HCT116 (cell line): ENCODE measurements around the gene ZNF341. TPM values are rescaled to one million over a fixed set of nuclear protein-coding genes. Genes with fewer than 3 reads are reported as not detected.

Experiments used
- ATAC-seq: fragments of 200-7000 bp; cut with Tn5 transposase; 2 replicates; pipeline ENCODE4 v1.9.1; 2020; ENCODE audit warnings: mild to moderate bottlenecking, moderate library complexity
- BruUV-seq: library from RNA; stranded (reverse); fragments of 400-500 nt; replicated peaks from 2 replicates; lab custom pipeline; 2021; lab: Mats Ljungman, UMichigan
- CTCF ChIA-PET: fragments of 300-600 bp; sonication (Branson Sonifier 250); formaldehyde crosslinking; loops from one replicate; lab custom pipeline; 2021; ENCODE audit warnings: antibody characterized with exemption; lab: Charles Lee
- POLR2A ChIA-PET: fragments of 300-600, 350-600 bp; sonication (Branson Sonifier 250); formaldehyde crosslinking; loops from one replicate; lab custom pipeline; 2021; ENCODE audit warnings: antibody characterized with exemption; lab: Charles Lee
- RAD21 ChIA-PET, 2 experiments: fragments of 300-600 bp; sonication (Branson Sonifier 250); formaldehyde crosslinking; loops; one replicate each; lab custom pipeline; 2023; ENCODE audit warnings: low total read pairs in 2 of 2; ENCODE audit not compliant: uncharacterized antibody in 2 of 2, unreplicated experiment in 2 of 2, low non-redundant PET in 1 of 2; lab: Charles Lee
- DNase-seq: peaks from one replicate; pipeline ENCODE4 v3.0.0-alpha.2; 2010; ENCODE audit warnings: low read depth, low spot score
- H2AFZ ChIP-seq: fragments of 200-600 bp; shearing (Covaris generic), sonication (generic); 2 replicates; pipeline ENCODE4 v1.6.1; 2017; ENCODE audit warnings: low read depth, mixed run types, mixed read lengths, antibody characterized with exemption, low read length; ENCODE audit not compliant: poor library complexity, severe bottlenecking
- H3K27ac ChIP-seq: 2 replicates; pipeline ENCODE4 v1.5.1; 2012; ENCODE audit warnings: low read depth, low read length
- H3K27me3 ChIP-seq: fragments of 200-600 bp; sonication (generic); 2 replicates; pipeline ENCODE4 v1.6.1; 2016; ENCODE audit warnings: mixed run types, low read length, mixed read lengths; ENCODE audit not compliant: insufficient read depth
- H3K36me3 ChIP-seq, 2 experiments: fragments of 200-500 bp in 1 of 2; fragments of 200-600 bp in 1 of 2; sonication (Bioruptor generic) in 1 of 2; sonication (generic) in 1 of 2; 2 replicates each; pipeline versions ENCODE4 v1.5.1 to v1.6.1; 2014 to 2016; ENCODE audit warnings: low read length in 2 of 2, inconsistent platforms in 1 of 2, mixed read lengths in 1 of 2, mixed run types in 1 of 2; ENCODE audit not compliant: insufficient read depth in 2 of 2, control insufficient read depth in 1 of 2
- H3K4me1 ChIP-seq, 2 experiments: fragments of 200-600 bp in 1 of 2; sonication (generic) in 1 of 2; 2 replicates each; pipeline versions ENCODE4 v1.5.1 to v1.6.1; 2012 to 2017; ENCODE audit warnings: low read length in 2 of 2, inconsistent platforms in 1 of 2, mild to moderate bottlenecking in 1 of 2, mixed read lengths in 1 of 2, mixed run types in 1 of 2, moderate library complexity in 1 of 2; ENCODE audit not compliant: insufficient read depth in 2 of 2, control insufficient read depth in 1 of 2
- H3K4me2 ChIP-seq: fragments of 200-600 bp; sonication (generic); 2 replicates; pipeline ENCODE4 v1.6.1; 2017; ENCODE audit warnings: mixed run types, low read length, mixed read lengths
- H3K4me3 ChIP-seq, 2 experiments: fragments of 200-600 bp in 1 of 2; sonication (generic) in 1 of 2; replicated peaks in 1 of 2; 2 replicates each; pipeline ENCODE4 v1.5.1; 2011 to 2016; ENCODE audit warnings: low read length in 2 of 2, control low read depth in 1 of 2, low read depth in 1 of 2, mild to moderate bottlenecking in 1 of 2, mixed read lengths in 1 of 2, mixed run types in 1 of 2
- H3K79me2 ChIP-seq: fragments of 200-600 bp; sonication (generic); 2 replicates; pipeline ENCODE4 v1.6.1; 2017; ENCODE audit warnings: mild to moderate bottlenecking, mixed run types, low read length, moderate library complexity, mixed read lengths; ENCODE audit not compliant: insufficient read depth
- H3K9ac ChIP-seq: fragments of 200-600 bp; sonication (generic); 2 replicates; pipeline ENCODE4 v1.6.1; 2016; ENCODE audit warnings: low read length, mixed read lengths
- H3K9me2 ChIP-seq: fragments of 200-600 bp; sonication (generic), shearing (Covaris generic); 2 replicates; pipeline ENCODE4 v1.6.1; 2017; ENCODE audit warnings: mixed run types, mild to moderate bottlenecking, moderate library complexity; ENCODE audit not compliant: insufficient read depth
- H3K9me3 ChIP-seq, 2 experiments: fragments of 200-500 bp in 1 of 2; fragments of 200-600 bp in 1 of 2; sonication (Bioruptor generic) in 1 of 2; sonication (generic) in 1 of 2; 2 replicates each; pipeline ENCODE4 v1.6.1; 2014 to 2017; ENCODE audit warnings: low read length in 2 of 2, mixed read lengths in 2 of 2, inconsistent platforms in 1 of 2, low read depth in 1 of 2, mild to moderate bottlenecking in 1 of 2, mixed run types in 1 of 2, moderate library complexity in 1 of 2; ENCODE audit not compliant: control insufficient read depth in 1 of 2, insufficient read depth in 1 of 2
- H4K20me1 ChIP-seq: fragments of 200-600 bp; sonication (generic), shearing (Covaris generic); 2 replicates; pipeline ENCODE4 v1.6.1; 2017; ENCODE audit warnings: mixed run types, mild to moderate bottlenecking, moderate library complexity; ENCODE audit not compliant: insufficient read depth
- EZH2 ChIP-seq: fragments of 200-600 bp; sonication (generic); IDR thresholded peaks from 2 replicates; pipeline ENCODE4 v1.6.1; 2017; ENCODE audit warnings: antibody characterized with exemption, mixed run types
- EZH2phosphoT487 ChIP-seq: fragments of 200-600 bp; IDR thresholded peaks from 2 replicates; pipeline ENCODE4 v1.6.1; 2018; ENCODE audit warnings: antibody characterized with exemption, borderline replicate concordance
- FOSL1 ChIP-seq: IDR thresholded peaks from 2 replicates; pipeline ENCODE4 v1.6.1; 2012; ENCODE audit warnings: low read depth
- JUND ChIP-seq: IDR thresholded peaks from 2 replicates; pipeline ENCODE4 v1.6.1; 2012
- POLR2A ChIP-seq: IDR thresholded peaks from 2 replicates; pipeline ENCODE4 v1.7.0; 2011; ENCODE audit warnings: borderline replicate concordance; ENCODE audit not compliant: insufficient read depth, insufficient read length; ENCODE audit errors: extremely low read depth
- POLR2AphosphoS5 ChIP-seq: IDR thresholded peaks from 2 replicates; pipeline ENCODE4 v1.6.1; 2011; ENCODE audit warnings: mild to moderate bottlenecking, low read depth, low read length, moderate library complexity
- SIN3A ChIP-seq: IDR thresholded peaks from 2 replicates; pipeline ENCODE4 v1.6.1; 2012; ENCODE audit warnings: low read depth
- SRF ChIP-seq: IDR thresholded peaks from 2 replicates; pipeline ENCODE4 v1.6.1; 2012; ENCODE audit warnings: low read depth
- TCF7L2 ChIP-seq: IDR thresholded peaks from 2 replicates; pipeline ENCODE4 v1.7.0; 2011; ENCODE audit warnings: borderline replicate concordance, inconsistent platforms; ENCODE audit not compliant: insufficient read depth, insufficient read length; ENCODE audit errors: extremely low read depth
- YY1 ChIP-seq: IDR thresholded peaks from 2 replicates; pipeline ENCODE4 v1.6.1; 2011; ENCODE audit warnings: low read length, low read depth, moderate library complexity, mild to moderate bottlenecking; ENCODE audit not compliant: insufficient replicate concordance; ENCODE audit errors: extremely low read depth
- intact Hi-C: fragments of 100-400 bp; cut with micrococcal nuclease; formaldehyde crosslinking; loops from 2 replicates; pipeline ENCODE4 v1.10.0; 2022
- total RNA-seq: library from RNA; stranded (reverse); gene quantifications from one replicate; pipeline ENCODE4 v1.2.1, GENCODE V29; 2021; ENCODE audit not compliant: unreplicated experiment
- TF ChIP-seq, protein P1 (sequence below): IDR thresholded peaks from 2 replicates; pipeline ENCODE4 v1.6.1; 2012; ENCODE audit warnings: low read depth
- TF ChIP-seq, protein P2 (sequence below): IDR thresholded peaks from 2 replicates; pipeline ENCODE4 v1.6.1; 2012
- TF ChIP-seq, protein P3 (sequence below), 3 experiments: fragments of 200-600 bp in 1 of 3; sonication (generic) in 1 of 3; IDR thresholded peaks in 2 of 3; conservative IDR thresholded peaks in 1 of 3; 2 replicates each; pipeline ENCODE4 v1.5.1; 2012 to 2017; ENCODE audit warnings: low read depth in 2 of 3, low read length in 2 of 3, antibody characterized with exemption in 1 of 3, borderline replicate concordance in 1 of 3, control low read depth in 1 of 3, mild to moderate bottlenecking in 1 of 3, mixed read lengths in 1 of 3, mixed run types in 1 of 3, moderate library complexity in 1 of 3; ENCODE audit not compliant: insufficient read depth in 1 of 3

The ZNF341 gene
- total RNA-seq, 1 experiment from 2014 or later, result 4.9 TPM

DNA sequence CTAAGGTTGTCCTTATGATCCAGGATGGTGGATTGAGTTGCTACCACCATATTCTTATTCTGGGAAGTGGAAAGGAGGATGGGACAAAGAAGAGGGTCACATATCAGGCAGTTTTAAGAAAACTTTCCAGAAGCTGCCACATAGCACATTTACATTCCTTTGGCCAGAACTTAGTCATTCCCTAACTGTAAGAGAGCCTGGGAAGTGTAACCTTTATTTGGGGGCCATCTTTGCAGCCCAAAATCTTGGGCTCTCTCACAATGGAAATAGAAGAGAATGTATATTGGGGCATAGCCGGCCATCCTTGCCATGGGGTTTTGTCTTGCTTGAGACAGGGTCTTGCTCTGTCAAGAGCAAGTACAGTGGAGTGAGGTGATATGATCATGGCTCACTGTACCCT, 8.4 kb downstream of the ZNF341 start:
- Histone ChIP-seq H3K9me2 (no peaks in the 10 kb centered on the region), H3K79me2 (no peaks in the 10 kb centered on the region), H3K27ac (no peak overlapping the region), H2AFZ (no peak overlapping the region), H3K27me3 (no peaks in the 10 kb centered on the region), H3K36me3 (no peaks in the 10 kb centered on the region; a peak in 1 of 4 replicates), H3K4me3 (no peak overlapping the region), H3K4me1 (no peaks in the 10 kb centered on the region), H3K9me3 (peaks cover 13 to 14% of the 10 kb centered on the region in 2 experiments; a peak in 2 of 4 replicates), H4K20me1 (no peaks in the 10 kb centered on the region), H3K9ac (no peak overlapping the region), H3K4me2 (no peak overlapping the region)
- TF ChIP-seq JUND, result no peak
- TF ChIP-seq, protein P1, sequence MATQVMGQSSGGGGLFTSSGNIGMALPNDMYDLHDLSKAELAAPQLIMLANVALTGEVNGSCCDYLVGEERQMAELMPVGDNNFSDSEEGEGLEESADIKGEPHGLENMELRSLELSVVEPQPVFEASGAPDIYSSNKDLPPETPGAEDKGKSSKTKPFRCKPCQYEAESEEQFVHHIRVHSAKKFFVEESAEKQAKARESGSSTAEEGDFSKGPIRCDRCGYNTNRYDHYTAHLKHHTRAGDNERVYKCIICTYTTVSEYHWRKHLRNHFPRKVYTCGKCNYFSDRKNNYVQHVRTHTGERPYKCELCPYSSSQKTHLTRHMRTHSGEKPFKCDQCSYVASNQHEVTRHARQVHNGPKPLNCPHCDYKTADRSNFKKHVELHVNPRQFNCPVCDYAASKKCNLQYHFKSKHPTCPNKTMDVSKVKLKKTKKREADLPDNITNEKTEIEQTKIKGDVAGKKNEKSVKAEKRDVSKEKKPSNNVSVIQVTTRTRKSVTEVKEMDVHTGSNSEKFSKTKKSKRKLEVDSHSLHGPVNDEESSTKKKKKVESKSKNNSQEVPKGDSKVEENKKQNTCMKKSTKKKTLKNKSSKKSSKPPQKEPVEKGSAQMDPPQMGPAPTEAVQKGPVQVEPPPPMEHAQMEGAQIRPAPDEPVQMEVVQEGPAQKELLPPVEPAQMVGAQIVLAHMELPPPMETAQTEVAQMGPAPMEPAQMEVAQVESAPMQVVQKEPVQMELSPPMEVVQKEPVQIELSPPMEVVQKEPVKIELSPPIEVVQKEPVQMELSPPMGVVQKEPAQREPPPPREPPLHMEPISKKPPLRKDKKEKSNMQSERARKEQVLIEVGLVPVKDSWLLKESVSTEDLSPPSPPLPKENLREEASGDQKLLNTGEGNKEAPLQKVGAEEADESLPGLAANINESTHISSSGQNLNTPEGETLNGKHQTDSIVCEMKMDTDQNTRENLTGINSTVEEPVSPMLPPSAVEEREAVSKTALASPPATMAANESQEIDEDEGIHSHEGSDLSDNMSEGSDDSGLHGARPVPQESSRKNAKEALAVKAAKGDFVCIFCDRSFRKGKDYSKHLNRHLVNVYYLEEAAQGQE, result no peak
- no peak for TF ChIP-seq FOSL1
- TF ChIP-seq, protein P2, sequence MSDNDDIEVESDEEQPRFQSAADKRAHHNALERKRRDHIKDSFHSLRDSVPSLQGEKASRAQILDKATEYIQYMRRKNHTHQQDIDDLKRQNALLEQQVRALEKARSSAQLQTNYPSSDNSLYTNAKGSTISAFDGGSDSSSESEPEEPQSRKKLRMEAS, result no peak
- TF ChIP-seq SIN3A, result no peak
- TF ChIP-seq, protein P3, sequence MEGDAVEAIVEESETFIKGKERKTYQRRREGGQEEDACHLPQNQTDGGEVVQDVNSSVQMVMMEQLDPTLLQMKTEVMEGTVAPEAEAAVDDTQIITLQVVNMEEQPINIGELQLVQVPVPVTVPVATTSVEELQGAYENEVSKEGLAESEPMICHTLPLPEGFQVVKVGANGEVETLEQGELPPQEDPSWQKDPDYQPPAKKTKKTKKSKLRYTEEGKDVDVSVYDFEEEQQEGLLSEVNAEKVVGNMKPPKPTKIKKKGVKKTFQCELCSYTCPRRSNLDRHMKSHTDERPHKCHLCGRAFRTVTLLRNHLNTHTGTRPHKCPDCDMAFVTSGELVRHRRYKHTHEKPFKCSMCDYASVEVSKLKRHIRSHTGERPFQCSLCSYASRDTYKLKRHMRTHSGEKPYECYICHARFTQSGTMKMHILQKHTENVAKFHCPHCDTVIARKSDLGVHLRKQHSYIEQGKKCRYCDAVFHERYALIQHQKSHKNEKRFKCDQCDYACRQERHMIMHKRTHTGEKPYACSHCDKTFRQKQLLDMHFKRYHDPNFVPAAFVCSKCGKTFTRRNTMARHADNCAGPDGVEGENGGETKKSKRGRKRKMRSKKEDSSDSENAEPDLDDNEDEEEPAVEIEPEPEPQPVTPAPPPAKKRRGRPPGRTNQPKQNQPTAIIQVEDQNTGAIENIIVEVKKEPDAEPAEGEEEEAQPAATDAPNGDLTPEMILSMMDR (IDR thresholded peaks at IDR 0.05 in 2 of 3, conservative IDR thresholded peaks at IDR 0.05 in 1 of 3; ENCODE audit: borderline replicate concordance in 1 of 3, insufficient read depth in 1 of 3, low read depth in 2 of 3, low read length in 2 of 3), result no peak
- no peak for TF ChIP-seq YY1
- TF ChIP-seq EZH2, result no peak
- TF ChIP-seq POLR2A, result no peak
- no peak for TF ChIP-seq POLR2AphosphoS5
- TF ChIP-seq EZH2phosphoT487, result no peak
- TF ChIP-seq SRF, result no peak
- no peak for TF ChIP-seq TCF7L2
- POLR2A ChIA-PET, result no interaction called here
- no peak for ATAC-seq
- DNase-seq, result no peak
- RAD21 ChIA-PET, result no interaction called here
- no TSS peak for BruUV-seq
- intact Hi-C loops, result no loop called here
- CTCF ChIA-PET, result no interaction called here
